ENCODE data around the gene IL36G. TPM values are rescaled to one million over a fixed set of nuclear protein-coding genes. Genes with fewer than 3 reads are reported as not detected.

The IL36G gene
- total RNA-seq, 1 donor from 2014 or later, result not detected

DNA sequence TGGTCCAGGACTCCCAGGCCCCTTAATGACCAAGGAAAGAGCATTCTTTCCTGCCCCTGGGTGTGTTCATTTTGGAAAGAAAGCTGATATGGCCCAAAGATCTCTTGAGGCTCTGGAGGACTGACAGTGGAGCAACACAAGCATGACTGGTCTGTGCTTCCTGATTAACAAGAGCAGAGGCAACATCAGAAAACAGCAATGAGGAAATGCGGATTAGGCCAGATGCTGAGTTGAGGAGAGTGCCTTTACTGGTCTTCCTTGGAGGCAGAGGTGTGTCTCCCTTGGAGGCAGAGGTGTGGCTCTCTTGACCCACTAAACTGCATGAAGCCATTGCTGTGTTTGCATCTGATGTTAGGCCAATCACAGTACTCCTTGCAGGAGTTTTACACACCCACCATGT, 54.9 kb downstream of the IL36G start:
- Histone ChIP-seq H3K27ac (no peak overlapping the region), H3K4me1 (no peaks in the 10 kb centered on the region), H3K9me3 (no peaks in the 10 kb centered on the region), H3K4me3 (no peak overlapping the region), H3K27me3 (ENCODE audit: low read depth) (peaks cover 4% of the 10 kb centered on the region), H3K36me3 (no peaks in the 10 kb centered on the region)
- ATAC-seq (no peak), DNase-seq (no peak)
- intact Hi-C loops (cut with DNase I), result no loop called here
- TF ChIP-seq, protein P1, sequence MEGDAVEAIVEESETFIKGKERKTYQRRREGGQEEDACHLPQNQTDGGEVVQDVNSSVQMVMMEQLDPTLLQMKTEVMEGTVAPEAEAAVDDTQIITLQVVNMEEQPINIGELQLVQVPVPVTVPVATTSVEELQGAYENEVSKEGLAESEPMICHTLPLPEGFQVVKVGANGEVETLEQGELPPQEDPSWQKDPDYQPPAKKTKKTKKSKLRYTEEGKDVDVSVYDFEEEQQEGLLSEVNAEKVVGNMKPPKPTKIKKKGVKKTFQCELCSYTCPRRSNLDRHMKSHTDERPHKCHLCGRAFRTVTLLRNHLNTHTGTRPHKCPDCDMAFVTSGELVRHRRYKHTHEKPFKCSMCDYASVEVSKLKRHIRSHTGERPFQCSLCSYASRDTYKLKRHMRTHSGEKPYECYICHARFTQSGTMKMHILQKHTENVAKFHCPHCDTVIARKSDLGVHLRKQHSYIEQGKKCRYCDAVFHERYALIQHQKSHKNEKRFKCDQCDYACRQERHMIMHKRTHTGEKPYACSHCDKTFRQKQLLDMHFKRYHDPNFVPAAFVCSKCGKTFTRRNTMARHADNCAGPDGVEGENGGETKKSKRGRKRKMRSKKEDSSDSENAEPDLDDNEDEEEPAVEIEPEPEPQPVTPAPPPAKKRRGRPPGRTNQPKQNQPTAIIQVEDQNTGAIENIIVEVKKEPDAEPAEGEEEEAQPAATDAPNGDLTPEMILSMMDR (IDR thresholded peaks at IDR 0.05), result no peak

DNA sequence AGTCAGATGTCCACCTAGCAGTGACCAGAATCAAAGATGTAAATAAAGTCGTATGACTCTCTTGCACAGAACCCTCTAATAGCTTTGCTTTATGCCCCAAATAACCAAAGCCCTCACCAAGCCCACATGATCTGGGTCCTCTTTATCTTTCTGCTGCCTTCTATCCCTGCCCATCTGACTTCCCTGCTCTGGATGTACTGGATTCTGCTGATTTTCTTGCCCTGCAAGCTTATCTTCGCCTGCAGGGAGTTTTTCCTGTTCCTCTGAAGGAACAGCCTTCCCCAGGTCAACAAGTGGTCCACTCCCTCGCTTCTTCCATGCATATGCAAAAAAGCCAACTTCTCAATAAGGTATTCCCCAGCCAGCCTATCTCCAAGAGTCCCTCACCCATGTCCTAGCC, 56.2 kb downstream of the IL36G start:
- TF ChIP-seq, protein P1 (IDR thresholded peaks at IDR 0.05), result no peak
- DNase-seq, result no peak
- no peaks in the 10 kb centered on the region for H3K4me1 ChIP-seq
- no peak for ATAC-seq
- intact Hi-C loops (cut with DNase I), result no loop called here
- H3K27ac ChIP-seq, result no peak overlapping the region
- H3K9me3 ChIP-seq, result no peaks in the 10 kb centered on the region
- H3K27me3 ChIP-seq (ENCODE audit: low read depth), result peaks cover 4% of the 10 kb centered on the region
- H3K4me3 ChIP-seq, result no peak overlapping the region
- H3K36me3 ChIP-seq, result no peaks in the 10 kb centered on the region

Other genes starting within 250 kb of the IL36G start
- gene CKAP2L, start 213.4 kb upstream of the IL36G start, total RNA-seq, result 1.3 TPM
- gene IL1A, start 193.5 kb upstream of the IL36G start, total RNA-seq, result 2.1 TPM
- 17.5 TPM for gene IL1B, start 141.2 kb upstream of the IL36G start, total RNA-seq
- gene IL37, start 66.8 kb upstream of the IL36G start, total RNA-seq, result not detected
- not detected for gene IL36A, start 27.5 kb downstream of the IL36G start, total RNA-seq
- not detected for gene IL36B, start 74.9 kb downstream of the IL36G start, total RNA-seq
- gene IL36RN, start 81.2 kb downstream of the IL36G start, total RNA-seq, result not detected
- gene IL1F10, start 90.0 kb downstream of the IL36G start, total RNA-seq, result not detected
- gene IL1RN, start 149.6 kb downstream of the IL36G start, total RNA-seq, result 20.1 TPM
- gene PSD4, start 196.0 kb downstream of the IL36G start, total RNA-seq, result 43.2 TPM